Measurements from ENCODE around the gene USH1G. TPM values are rescaled to one million over a fixed set of nuclear protein-coding genes. Genes with fewer than 3 reads are reported as not detected.
"Not testable (repeated sequence)": the region's sequence is repeated elsewhere in the genome, so short reads cannot be mapped to it uniquely, and the experiment has no call there.

Gene USH1G
- total RNA-seq, 1 experiment from 2014 or later = 0.59 TPM

DNA sequence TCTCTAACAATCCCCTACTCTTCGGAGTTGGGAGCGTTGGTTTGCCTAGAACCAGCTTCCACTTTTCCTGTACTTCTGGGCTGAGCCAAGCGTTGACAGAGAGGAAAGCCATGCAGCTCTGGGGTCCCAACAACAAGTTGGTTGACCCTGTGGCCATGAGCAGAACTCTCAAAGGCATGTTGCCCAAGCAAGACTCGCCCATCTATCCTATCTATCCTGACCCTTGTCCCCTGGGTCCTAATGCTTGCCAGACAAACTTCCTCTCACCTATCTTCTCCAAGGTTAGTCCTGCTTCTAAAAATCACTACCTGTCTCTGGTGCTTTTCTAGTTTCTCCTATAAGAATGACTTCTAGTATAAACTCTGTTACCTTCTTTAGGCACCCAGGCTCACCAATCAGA, 14.0 kb downstream of the USH1G start:
- H3K36me3 ChIP-seq (replicated peaks; ENCODE audit: control insufficient read depth, insufficient read depth, low read length); H3K4me3 ChIP-seq (ENCODE audit: insufficient read depth, low read depth, low read length); H3K27me3 ChIP-seq (ENCODE audit: control insufficient read depth, insufficient read depth, low read length); DNase-seq: not testable (repeated sequence)

DNA sequence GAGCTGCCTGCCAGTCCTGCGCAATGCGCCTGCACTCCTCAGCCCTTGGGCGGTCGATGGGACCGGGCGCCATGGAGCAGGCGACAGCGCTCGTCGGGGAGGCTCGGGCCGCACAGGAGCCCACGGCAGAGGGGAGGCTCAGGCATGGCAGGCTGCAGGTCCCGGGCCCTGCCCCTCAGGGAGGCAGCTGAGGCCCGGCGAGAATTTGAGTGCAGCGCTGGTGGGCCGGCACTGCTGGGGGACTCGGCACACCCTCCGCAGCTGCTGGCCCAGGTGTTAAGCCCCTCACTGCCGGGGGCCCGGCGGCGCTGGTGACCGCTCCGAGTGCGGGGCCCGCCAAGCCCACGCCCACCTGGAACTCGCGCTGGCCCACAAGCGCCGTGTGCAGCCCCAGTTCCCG, 16.0 kb downstream of the USH1G start:
- H3K27me3 ChIP-seq (ENCODE audit: control insufficient read depth, insufficient read depth, low read length) = no peaks in the 10 kb centered on the region; the same call in 1 of the 2 replicates
- H3K4me3 ChIP-seq (ENCODE audit: insufficient read depth, low read depth, low read length) = no peak overlapping the region
- no peak for DNase-seq
- H3K36me3 ChIP-seq (replicated peaks; ENCODE audit: control insufficient read depth, insufficient read depth, low read length) = no peaks in the 10 kb centered on the region

DNA sequence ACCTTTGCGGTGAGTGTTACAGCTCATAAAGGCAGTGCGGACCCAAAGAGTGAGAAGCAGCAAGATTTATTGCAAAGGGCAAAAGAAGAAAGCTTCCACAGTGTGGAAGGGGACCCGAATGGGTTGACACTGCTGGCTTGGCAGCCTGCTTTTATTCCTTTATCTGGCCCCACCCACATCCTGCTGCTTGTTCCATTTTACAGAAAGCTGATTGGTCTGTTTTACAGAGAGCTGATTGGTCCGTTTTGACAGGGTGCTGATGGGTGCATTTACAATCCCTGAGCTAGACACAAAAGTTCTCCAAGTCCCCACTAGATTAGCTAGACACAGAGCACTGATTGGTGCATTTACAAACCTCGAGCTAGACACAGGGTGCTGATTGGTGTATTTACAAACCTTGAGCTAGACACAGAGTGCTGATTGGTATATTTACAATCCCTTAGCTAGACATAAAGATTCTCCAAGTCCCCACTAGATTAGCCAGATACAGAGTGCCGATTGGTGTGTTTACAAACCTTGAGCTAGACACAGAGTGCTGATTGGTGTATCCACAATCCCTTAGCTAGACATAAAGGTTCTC, 16.8 kb downstream of the USH1G start:
- H3K27me3 ChIP-seq (ENCODE audit: control insufficient read depth, insufficient read depth, low read length); DNase-seq; H3K36me3 ChIP-seq (replicated peaks; ENCODE audit: control insufficient read depth, insufficient read depth, low read length); H3K4me3 ChIP-seq (ENCODE audit: insufficient read depth, low read depth, low read length): not testable (repeated sequence)

DNA sequence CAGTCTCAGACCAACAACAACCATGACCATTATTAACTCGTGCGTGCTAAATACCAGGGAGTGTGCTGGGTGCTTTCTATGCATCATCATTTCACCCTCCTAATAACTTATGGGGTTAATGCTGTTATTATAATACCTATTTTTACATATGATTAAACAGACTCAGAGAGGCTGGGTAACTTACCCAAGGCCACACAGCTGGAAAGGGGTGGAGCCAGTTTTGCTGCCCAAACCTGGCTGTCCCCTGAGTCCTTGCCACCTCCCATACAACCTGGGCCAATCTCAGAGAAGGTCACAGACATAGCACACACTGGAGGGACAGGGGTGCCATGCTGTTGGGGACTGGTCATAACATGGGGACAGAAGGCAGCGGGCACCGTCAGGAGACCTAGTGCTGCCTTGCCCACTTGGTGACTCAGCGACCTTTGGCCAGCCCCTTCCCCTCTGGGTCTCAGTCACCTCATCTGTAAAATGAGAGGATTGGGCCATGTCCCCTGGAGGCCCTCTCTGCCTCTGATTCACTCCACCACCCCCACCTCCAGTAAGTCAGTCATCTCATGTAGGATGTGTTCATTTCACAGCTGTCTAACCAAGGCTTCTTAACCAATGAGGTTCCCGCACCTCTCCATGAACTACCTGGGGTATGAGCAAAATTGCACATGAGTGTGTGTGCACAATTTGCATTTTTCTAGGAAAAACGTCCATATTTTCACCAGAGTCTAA, 18.2 kb downstream of the USH1G start:
- Histone ChIP-seq H3K27me3 (ENCODE audit: control insufficient read depth, insufficient read depth, low read length) (peaks cover 2% of the 10 kb centered on the region), H3K36me3 (replicated peaks; ENCODE audit: control insufficient read depth, insufficient read depth, low read length) (no peaks in the 10 kb centered on the region), H3K4me3 (ENCODE audit: insufficient read depth, low read depth, low read length) (no peak overlapping the region)
- no peak for DNase-seq

DNA sequence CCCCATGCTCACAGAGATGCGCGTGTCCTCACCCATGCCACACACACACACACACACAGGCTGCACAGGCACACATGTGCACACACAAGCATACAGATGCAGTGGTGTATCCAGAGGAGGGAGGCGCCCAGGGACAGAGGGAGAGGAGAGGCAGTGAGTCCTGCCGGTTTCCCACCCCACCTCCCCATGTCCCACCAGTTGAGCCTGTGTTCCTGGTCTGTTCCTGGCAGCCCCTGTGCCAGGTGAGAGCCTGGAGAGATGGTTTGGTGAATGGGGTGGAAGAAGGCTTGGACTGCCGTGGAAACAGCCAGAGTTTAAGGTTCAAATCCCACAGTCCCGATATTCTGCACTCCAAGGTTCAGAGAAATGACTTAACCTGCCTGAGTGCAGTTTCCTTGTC, 19.4 kb downstream of the USH1G start:
- DNase-seq = no peak
- no peak overlapping the region for H3K4me3 ChIP-seq (ENCODE audit: insufficient read depth, low read depth, low read length)
- H3K27me3 ChIP-seq (ENCODE audit: control insufficient read depth, insufficient read depth, low read length) = peaks cover 2% of the 10 kb centered on the region
- H3K36me3 ChIP-seq (replicated peaks; ENCODE audit: control insufficient read depth, insufficient read depth, low read length) = no peaks in the 10 kb centered on the region

DNA sequence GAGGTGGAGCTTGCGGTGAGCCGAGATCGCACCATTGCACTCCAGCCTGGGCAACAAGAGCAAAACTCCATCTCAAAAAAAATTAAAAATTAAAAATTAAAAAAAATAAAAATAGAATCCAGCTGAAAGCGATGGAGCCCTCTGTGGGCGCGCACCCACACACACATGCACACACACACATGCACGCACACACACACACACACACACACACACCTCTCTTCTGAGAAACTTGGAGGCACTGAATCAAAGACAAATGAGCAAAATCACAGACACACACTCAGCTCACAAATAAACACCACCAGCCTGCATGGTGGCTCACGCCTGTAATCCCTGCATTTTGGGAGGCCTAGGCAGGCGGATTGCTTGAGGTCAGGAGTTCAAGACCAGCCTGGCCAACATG, 20.0 kb downstream of the USH1G start:
- Histone ChIP-seq H3K27me3 (ENCODE audit: control insufficient read depth, insufficient read depth, low read length) (peaks cover 2% of the 10 kb centered on the region), H3K36me3 (replicated peaks; ENCODE audit: control insufficient read depth, insufficient read depth, low read length) (no peaks in the 10 kb centered on the region), H3K4me3 (ENCODE audit: insufficient read depth, low read depth, low read length) (no peak overlapping the region)
- no peak for DNase-seq

DNA sequence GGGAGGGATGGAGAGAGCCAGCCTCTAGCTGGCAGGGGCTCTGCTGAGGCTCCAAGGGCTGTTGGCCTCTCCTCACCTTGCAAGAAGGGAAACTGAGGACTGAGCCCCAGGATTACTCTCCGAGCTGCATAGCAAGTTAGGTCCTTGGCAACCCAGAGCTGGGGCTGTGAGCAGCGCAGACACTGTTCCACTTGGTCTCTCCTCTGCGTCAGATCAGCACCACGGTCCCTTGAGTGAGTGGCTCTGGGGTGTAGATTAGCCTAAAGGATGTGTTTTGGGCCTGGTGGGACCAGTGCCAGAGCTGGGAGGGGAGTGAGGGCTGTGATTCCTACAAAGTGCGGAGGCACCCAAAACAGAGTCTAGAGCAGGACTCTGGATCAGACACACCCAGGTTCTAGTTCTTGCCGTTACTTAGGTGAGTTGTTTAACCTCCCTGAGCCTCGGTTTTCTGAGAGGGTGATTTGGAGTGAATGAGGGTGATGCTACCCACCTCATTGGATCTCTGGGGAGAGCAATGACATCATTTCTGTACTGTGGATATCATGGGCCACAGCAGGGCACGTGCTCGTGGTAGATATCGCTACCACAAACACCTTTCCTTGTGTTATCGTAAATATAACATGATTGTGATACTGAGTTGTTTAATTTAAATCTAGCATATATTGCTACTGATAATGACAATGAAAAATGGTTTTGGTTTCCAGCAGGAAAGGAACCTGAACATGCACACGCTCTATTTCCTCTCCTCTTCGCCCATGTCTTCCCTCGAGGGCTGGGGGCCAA, 21.5 kb downstream of the USH1G start:
- Histone ChIP-seq H3K36me3 (replicated peaks; ENCODE audit: control insufficient read depth, insufficient read depth, low read length) (no peaks in the 10 kb centered on the region), H3K27me3 (ENCODE audit: control insufficient read depth, insufficient read depth, low read length) (peaks cover 2% of the 10 kb centered on the region), H3K4me3 (ENCODE audit: insufficient read depth, low read depth, low read length) (no peak overlapping the region)
- no peak for DNase-seq

DNA sequence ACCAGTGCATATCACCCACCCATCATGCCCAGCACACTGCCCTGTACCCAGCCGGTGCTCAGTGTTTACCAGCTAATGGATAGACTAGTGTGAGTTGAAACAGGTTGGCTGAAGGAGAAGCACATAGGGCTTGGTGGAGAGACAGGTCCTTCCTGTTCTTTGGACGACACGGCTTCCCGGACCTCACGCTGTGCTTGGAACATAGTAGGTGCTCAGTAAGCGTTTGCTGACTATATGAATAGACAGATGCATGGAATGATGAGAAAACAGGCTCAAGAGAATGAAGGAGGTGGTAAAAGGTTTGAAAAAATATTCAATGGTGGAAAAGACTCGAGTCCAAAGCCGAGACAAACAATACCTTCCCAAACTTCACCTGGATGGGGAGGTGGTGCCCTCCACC, 22.8 kb downstream of the USH1G start:
- DNase-seq = no peak
- H3K27me3 ChIP-seq (ENCODE audit: control insufficient read depth, insufficient read depth, low read length) = peaks cover 8% of the 10 kb centered on the region
- H3K36me3 ChIP-seq (replicated peaks; ENCODE audit: control insufficient read depth, insufficient read depth, low read length) = no peaks in the 10 kb centered on the region
- no peak overlapping the region for H3K4me3 ChIP-seq (ENCODE audit: insufficient read depth, low read depth, low read length)

DNA sequence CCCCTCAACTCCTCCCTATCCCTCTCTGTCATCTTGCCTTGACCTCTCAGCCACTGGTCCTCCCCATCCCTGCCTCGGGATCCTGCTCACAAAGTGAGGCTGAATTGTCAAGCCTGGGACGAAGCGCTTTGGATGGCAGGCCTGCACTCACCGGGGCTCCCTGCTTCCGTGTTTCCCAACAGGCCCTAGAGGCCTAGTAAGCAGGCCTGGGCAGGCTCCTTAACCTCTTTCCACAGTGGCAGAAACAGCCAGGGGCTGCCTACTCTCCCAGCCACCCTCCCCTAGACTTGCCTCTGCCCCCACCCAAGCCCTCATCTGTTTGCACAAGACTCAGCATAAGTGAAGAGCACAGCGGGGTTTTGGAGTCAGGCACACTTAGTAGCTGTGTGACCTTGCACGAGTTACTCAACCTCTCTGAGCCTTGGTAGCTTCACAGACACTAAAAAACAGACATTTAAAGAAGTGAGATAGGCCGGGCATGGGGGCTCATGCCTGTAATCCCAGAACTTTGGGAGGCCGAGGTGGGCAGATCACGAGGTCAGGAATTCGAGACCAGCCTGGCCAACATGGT, 24.6 kb downstream of the USH1G start:
- H3K36me3 ChIP-seq (replicated peaks; ENCODE audit: control insufficient read depth, insufficient read depth, low read length) = no peaks in the 10 kb centered on the region
- peaks cover 26% of the 10 kb centered on the region for H3K27me3 ChIP-seq (ENCODE audit: control insufficient read depth, insufficient read depth, low read length)
- DNase-seq = no peak
- no peak overlapping the region for H3K4me3 ChIP-seq (ENCODE audit: insufficient read depth, low read depth, low read length)

DNA sequence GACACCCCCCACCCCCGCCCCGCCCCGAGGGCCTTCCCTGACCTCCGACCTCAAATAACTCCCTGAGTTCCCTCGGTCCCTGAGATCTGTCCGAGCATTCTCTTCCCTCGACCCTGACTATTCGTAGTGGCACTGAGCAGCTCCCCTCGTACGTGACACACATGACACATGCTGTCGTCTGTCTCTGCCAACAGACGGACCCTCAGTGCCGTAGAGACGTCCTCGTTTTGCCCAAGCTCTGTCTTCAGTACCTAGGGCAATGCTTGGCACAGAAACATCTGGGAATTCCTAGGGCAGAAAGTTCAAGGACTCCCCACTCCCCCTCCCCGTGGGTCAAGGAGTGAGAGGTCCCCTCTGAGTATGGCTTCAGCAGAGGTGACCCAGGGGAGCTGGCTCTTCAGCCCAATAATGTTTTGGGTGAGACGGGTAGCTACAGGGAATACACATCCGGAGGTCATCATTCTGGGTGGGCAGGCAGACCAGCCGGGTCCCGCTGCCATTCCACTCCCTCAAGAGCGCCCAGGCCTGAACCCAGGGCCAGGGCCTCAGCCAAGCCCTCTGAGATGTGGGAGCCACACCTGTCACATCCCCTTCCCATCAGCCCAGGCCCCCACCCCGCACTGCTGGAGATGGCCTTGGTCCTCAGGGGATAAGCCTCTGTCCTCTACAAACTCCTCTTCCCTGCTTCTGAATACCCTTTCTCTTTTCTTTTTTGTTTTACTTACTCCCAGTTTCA, 29.0 kb downstream of the USH1G start:
- peaks cover 46% of the 10 kb centered on the region for H3K27me3 ChIP-seq (ENCODE audit: control insufficient read depth, insufficient read depth, low read length)
- DNase-seq = no peak
- H3K4me3 ChIP-seq (ENCODE audit: insufficient read depth, low read depth, low read length) = peak overlapping the region; percentile 53
- no peaks in the 10 kb centered on the region for H3K36me3 ChIP-seq (replicated peaks; ENCODE audit: control insufficient read depth, insufficient read depth, low read length)

DNA sequence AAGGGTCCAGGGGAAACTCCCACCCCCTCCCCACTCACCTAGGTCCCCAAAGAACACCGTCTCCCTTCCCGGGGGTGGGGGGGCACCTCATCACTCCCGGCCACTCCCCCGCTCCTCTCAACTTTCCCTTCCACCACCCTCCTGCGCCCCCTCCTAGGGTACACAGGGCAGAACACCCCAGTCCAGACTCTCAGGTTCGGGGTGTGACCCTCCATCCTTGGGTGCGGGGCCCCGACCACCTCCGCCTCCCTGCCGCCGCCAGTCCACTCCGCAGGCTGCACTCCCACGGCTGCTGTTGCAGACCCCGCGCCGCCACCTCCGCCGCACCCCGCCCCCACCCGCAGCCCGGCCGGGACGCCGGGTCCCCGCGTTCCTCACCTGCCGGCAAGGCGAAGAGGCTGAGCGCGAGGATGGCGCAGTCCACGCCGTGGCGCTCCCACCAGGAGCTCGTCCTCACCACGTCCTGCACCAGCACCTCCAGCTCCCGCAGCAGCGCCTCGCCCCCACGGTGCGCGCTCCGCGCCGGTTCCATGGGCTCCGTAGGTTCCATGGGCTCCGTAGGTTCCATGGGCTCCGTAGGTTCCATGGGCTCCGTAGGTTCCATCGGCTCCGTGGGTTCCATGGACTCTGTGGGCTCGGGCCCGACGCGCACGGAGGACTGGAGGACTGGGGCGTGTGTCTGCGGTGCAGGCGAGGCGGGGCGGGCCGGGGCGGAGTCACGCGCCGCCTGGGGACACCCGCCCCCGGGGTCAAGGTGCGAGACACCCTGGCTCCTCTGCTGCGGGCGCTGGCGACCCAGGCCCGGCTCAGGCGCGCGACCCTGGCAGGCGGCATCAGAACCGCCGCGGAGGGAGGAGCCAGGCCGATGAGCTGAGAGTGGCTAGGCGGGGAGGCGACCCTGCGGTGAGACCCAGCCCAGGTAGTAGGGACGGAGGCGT, 29.8 kb downstream of the USH1G start, which contains the start of gene FADS6:
Gene FADS6 (minus strand): TSS at position 660 of the 938 bp plus-strand sequence. CDS start 38 bp downstream, at position 622.
- no peaks in the 10 kb centered on the region for H3K36me3 ChIP-seq (replicated peaks; ENCODE audit: control insufficient read depth, insufficient read depth, low read length)
- H3K4me3 ChIP-seq (ENCODE audit: insufficient read depth, low read depth, low read length) = peak within 1 kb of the TSS; percentile 53
- peak; percentile 86 for DNase-seq
- peaks cover 49% of the 10 kb centered on the region for H3K27me3 ChIP-seq (ENCODE audit: control insufficient read depth, insufficient read depth, low read length)

DNA sequence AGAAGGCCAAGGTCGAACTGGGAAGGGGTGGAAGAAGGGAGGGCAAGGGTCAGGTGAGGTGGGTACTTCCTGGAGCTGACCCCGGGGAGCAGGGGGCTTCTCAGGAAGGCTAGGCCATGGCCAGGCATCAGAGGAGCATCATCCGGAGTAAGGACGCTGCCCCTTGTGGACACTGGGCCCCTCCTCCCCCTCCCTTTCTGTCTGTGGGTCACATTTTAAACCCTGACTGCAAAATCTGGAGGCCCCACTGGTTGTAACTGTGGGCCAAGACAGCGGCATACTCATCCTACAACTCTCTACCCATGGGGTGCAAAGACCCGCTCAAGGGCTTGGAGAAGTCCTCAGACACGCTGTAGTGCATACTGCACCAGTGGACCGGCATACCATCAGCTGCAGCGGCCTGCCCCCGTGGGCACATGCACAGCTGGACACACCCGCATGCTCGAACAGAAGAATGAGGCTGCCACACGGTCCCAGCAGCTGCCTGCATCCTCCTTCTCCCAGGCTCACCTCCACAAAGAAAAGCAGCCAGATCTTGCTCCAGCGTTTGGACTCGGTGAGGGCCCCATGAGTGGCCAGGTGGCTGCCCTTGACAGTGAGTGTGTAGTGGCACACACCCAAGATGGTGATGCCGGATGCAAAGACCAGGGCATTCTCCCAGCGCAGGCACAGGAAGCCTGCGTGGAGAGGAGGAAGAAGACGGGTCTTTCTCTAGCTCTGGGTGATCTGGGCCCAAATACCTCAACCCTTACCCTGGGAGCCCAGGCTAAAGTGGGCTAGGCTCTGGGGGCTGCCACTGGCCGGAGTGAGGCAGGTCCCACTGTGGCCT, 30.8 kb downstream of the USH1G start:
- DNase-seq = peak; percentile 66
- Histone ChIP-seq H3K36me3 (replicated peaks; ENCODE audit: control insufficient read depth, insufficient read depth, low read length) (no peaks in the 10 kb centered on the region), H3K27me3 (ENCODE audit: control insufficient read depth, insufficient read depth, low read length) (peaks cover 49% of the 10 kb centered on the region), H3K4me3 (ENCODE audit: insufficient read depth, low read depth, low read length) (no peak overlapping the region)

DNA sequence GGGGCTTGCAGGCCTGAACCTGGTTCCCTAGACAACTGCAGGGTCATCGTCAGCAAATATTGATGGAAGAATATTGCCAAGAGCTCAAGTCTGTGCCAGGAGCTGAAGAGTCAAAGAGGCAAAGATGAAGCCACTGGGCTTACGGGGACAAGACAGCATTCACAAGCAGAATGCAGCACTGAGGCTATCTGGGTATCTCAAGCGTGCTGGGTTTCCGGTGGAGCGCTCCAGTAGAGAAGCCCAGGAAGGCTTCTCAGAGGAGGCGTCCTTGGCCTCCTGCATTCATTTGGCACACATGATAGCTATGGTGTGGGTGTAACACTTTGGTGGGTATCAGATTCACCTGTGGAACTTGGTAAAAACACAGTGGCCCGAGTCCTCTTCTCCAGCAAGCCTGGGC, 32.5 kb downstream of the USH1G start:
- Histone ChIP-seq H3K4me3 (ENCODE audit: insufficient read depth, low read depth, low read length) (no peak overlapping the region), H3K36me3 (replicated peaks; ENCODE audit: control insufficient read depth, insufficient read depth, low read length) (no peaks in the 10 kb centered on the region), H3K27me3 (ENCODE audit: control insufficient read depth, insufficient read depth, low read length) (peaks cover 44% of the 10 kb centered on the region)
- DNase-seq = no peak

Data from H7 (cell line).